Jurkat, Clone E6-1 (cell line): ENCODE results near the gene ADCY5.

Source experiments
- DNase-seq: peaks from one replicate; pipeline ENCODE4 v3.0.0-alpha.2; 2011; ENCODE audit warnings: low read depth, low spot score
- H3K4me3 ChIP-seq: 2 replicates; pipeline ENCODE4 v1.5.1; 2011; ENCODE audit warnings: mild to moderate bottlenecking, low read length, control low read depth, moderate library complexity

Gene ADCY5

GRCh38 chr3:123414973-123415775 lies 33.7 kb downstream of the ADCY5 start:
- DNase-seq = no peak
- no peak overlapping the region for H3K4me3 ChIP-seq

- no peak overlapping the region for H3K4me3 ChIP-seq
- DNase-seq = no peak
Observed at GRCh38 chr3:123412811-123413604, 35.9 kb downstream of the ADCY5 start.

GRCh38 chr3:123412076-123412475 lies 36.8 kb downstream of the ADCY5 start:
- H3K4me3 ChIP-seq = no peak overlapping the region
- DNase-seq = no peak

GRCh38 chr3:123411340-123412040 lies 37.4 kb downstream of the ADCY5 start:
- no peak overlapping the region for H3K4me3 ChIP-seq
- no peak for DNase-seq

GRCh38 chr3:123410149-123410515 lies 38.8 kb downstream of the ADCY5 start:
- H3K4me3 ChIP-seq = no peak overlapping the region
- DNase-seq = no peak

- DNase-seq = no peak
Observed at GRCh38 chr3:123409443-123410148, 39.3 kb downstream of the ADCY5 start.

GRCh38 chr3:123406598-123406997 lies 42.3 kb downstream of the ADCY5 start:
- no peak overlapping the region for H3K4me3 ChIP-seq
- DNase-seq = no peak

More at GRCh38 chr3:123409443-123410148, 39.3 kb downstream of the ADCY5 start:
- H3K4me3 ChIP-seq = no peak overlapping the region

GRCh38 chr3:123405936-123406510 lies 42.9 kb downstream of the ADCY5 start:
- DNase-seq = no peak
- H3K4me3 ChIP-seq = no peak overlapping the region

GRCh38 chr3:123405021-123405420 lies 43.9 kb downstream of the ADCY5 start:
- DNase-seq = no peak
- no peak overlapping the region for H3K4me3 ChIP-seq

- H3K4me3 ChIP-seq = no peak overlapping the region
- no peak for DNase-seq
Observed at GRCh38 chr3:123404391-123404790, 44.5 kb downstream of the ADCY5 start.

- H3K4me3 ChIP-seq = no peak overlapping the region
- no peak for DNase-seq
Observed at GRCh38 chr3:123401836-123402530, 46.9 kb downstream of the ADCY5 start.

- H3K4me3 ChIP-seq = no peak overlapping the region
- DNase-seq = no peak
Observed at GRCh38 chr3:123400169-123400568, 48.7 kb downstream of the ADCY5 start.

- H3K4me3 ChIP-seq = no peak overlapping the region
- no peak for DNase-seq
Observed at GRCh38 chr3:123399653-123400052, 49.2 kb downstream of the ADCY5 start.

- no peak for DNase-seq
- no peak overlapping the region for H3K4me3 ChIP-seq
Observed at GRCh38 chr3:123397921-123398785, 50.7 kb downstream of the ADCY5 start.

GRCh38 chr3:123397050-123397590 lies 51.8 kb downstream of the ADCY5 start:
- no peak overlapping the region for H3K4me3 ChIP-seq
- no peak for DNase-seq

- no peak for DNase-seq
Observed at GRCh38 chr3:123396171-123397049, 52.5 kb downstream of the ADCY5 start.

More at GRCh38 chr3:123396171-123397049, 52.5 kb downstream of the ADCY5 start:
- H3K4me3 ChIP-seq = no peak overlapping the region
